ENCODE data around the gene CEND1. TPM values are rescaled to one million over a fixed set of nuclear protein-coding genes. Genes with fewer than 3 reads are reported as not detected.

The CEND1 gene
- total RNA-seq, 1 experiment from 2014 or later: not detected

DNA sequence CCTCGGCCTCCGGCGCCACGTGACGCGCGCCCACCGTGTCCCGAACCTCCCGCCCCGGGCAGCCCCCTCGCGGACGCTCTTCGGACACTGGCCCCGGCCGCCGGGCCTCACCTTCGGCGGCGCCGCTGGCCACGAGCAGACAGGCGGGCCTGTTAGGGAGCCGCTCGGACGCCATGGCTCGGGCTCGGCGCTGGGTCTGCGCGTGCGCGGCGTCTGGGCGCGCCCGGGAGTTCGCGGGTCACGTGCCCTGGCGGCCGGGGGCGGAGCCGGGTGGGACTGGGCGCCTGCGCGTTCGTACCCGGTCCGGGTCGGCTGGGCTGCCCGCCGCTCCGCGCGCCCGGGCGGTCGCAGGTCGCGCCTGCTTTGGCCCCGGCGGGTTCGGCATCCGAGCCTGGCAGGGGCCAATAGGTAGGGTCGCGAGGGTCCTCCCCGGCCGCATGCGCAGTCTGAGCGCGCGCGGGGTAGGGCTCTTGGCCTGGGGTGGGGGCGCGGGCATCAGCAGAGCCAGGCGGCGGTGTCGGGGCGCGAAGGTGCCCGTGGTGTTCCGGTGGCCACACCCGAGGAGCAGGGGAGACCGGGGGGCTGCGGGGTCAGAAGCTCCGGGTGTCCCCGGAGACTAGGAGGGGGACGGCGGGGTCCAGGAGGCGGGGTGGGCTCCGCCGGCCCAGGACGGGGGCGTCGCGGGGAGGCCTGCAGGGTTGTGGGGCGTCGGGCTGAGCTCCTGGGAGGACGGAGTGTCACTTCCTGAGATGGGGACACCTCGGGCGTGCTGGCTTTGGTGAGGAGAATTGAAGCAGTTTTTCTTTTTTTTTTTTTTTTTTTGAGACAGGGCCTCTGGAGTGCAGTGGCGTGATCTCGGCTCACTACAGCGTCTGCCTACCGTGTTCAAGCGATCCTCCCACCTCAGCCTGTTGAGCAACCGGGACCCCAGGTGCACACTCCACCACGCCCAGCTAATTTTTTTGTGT is 12.3 kb downstream of the CEND1 start, which contains the start of gene GATD1:
Gene GATD1 (minus strand): TSS at position 200 of the 968 bp plus-strand sequence. CDS start 25 bp downstream, at position 175.
- DNase-seq (ENCODE audit: low spot score): peak; percentile 79

DNA sequence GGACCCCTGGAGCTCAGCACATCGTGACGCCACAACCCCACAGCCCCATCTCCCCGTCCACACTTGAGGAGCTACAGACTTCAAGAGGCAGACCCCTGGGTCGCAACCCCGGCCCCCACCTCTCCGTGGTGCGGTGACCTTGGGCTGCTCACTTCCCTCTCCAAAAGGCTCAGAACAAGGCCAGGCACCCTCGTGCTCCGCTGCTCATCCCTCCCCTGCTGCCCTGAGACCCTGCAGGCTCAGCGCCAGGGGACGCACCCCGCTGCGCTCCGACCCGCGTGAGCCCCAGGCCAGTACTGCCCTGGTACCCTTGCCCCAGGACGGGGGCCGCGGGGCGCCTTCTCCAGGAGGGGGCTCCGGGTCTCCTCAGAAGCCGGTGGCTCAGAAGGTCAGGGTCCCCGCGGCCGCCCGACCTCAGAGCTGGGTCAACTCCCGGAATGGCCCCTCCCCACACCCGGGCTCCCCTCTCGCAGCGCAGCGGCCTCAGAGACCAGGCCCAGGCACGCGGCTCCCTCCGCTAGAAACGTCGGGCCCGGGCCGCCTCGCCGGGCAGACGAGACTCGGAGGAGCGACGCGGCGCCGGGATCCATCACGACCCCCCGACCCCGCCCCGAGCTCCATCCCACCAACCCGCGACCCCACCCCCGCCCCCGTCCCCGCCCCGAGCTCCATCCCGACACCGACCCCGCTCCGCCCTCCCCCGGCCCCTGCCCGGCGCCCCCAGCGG is 13.2 kb downstream of the CEND1 start:
- DNase-seq (ENCODE audit: low spot score): no peak

DNA sequence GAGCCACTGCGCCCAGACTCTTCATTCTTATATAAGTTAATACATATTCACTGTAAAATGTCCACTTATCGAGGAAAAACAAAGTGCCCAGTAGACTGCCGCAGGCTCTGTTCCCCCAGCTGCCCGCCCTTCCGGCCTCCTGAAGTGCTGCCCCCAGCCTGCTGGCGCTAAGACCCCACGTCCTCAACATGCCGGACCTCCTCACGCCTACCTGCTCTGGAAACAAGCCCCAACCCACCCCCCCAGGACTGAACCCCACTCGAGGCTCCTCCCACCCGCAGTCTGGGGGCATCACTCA is 13.7 kb downstream of the CEND1 start:
- no peak for DNase-seq (ENCODE audit: low spot score)

DNA sequence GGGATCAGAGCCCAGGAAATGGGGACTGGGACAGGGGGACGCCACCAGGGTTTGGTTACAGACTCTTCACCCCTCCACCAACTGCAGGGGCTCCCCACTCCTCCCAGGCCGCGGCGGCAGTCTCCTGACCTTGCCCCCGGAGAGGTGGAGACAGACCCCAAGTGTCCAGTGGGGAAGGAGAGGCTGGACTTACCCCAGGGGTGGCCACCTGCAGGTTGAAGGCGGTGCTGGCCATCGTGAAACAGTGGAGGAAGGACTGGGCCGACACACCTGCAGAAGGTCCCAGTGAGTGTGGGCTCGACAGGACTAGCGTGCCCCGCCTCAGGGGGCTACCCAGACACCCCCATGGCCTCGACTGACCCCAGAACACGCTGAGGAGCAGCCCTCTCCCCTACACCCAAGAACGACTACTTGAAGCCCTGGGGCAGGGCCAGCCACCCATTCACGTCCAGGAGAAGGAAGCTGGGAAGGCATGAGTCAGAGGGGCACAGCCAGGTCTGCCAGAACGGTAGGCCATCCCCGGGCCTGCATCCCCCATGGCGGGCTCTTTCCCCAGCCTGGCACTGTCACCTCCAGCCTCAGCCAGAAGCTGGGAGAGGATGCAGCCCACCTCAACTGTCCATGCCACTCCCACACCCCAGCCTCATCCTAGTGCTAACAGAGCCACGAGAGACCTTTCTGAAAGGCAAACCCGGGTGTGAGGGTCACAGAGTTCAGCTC is 14.9 kb downstream of the CEND1 start:
- no peak for DNase-seq (ENCODE audit: low spot score)

DNA sequence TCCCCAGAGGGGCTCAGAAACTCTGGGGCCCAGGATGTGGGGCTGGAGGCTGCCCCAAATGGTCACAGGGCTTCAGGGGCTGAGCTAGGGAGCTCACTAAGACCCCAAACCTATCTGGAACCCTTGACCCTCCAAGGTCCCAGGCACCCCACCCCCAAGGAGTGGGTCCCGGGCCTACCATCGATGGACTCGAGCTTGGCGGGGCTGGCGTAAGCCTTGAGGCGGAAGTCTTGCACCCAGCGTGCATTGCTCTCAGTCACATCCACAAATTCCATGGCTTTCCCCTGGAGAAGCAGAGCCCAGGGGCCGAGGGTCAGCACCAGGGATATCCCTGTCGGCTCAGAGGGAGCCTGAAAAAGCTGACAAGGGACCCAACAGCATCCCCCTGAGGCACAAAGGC is 16.1 kb downstream of the CEND1 start:
- no peak for DNase-seq (ENCODE audit: low spot score)

- no peak for DNase-seq (ENCODE audit: low spot score)
Observed at GRCh38 chr11:773425-773824, 16.5 kb downstream of the CEND1 start.

DNA sequence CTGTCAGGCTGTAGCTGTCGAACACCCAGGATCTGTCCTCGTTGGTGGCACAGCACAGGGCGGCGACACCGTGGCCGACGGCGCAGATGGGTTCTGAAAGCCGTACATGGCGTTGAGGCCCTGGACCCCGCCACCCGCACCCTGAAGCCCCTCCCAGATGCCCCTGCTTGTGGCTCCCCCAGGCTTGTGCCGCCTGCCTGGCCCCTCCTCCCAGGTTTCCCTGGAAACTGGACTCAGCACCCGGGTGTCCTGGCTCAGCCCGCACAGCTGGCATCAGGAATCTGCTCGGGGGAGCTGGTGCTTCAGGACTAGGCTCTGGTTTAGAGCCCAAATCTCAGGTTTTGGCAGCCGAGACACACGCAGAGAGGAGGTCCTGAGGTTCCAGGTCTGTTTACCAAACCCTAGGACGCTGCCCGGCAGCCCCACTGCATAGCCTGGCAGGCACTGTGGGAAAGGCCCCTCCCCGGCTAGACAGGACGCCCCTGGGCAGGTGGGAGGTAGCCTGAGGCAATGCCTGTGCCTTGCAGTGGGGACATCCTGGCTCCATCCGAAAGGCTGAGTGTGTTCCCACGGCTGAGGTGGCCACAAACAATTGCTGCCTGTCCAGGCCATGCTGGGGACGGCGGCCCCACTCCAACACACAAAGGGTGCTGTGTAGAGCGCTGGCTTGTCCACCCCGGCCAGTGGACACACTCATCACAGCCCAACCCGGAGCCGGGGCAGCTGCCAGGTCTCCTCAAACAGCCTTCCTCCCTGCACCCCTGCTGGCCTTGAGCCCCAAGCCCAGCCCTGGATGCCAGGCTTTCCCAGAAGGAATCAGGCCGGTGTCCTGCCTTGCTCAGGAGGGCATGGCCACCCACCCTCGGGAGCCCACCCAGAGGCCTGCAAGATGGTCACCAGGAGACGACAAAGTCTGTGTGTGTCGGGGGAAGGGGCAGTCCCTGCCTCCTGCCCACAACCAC is 17.2 kb downstream of the CEND1 start:
- DNase-seq (ENCODE audit: low spot score): no peak

GRCh38 chr11:771617-772204 is 18.2 kb downstream of the CEND1 start:
- DNase-seq (ENCODE audit: low spot score): no peak

DNA sequence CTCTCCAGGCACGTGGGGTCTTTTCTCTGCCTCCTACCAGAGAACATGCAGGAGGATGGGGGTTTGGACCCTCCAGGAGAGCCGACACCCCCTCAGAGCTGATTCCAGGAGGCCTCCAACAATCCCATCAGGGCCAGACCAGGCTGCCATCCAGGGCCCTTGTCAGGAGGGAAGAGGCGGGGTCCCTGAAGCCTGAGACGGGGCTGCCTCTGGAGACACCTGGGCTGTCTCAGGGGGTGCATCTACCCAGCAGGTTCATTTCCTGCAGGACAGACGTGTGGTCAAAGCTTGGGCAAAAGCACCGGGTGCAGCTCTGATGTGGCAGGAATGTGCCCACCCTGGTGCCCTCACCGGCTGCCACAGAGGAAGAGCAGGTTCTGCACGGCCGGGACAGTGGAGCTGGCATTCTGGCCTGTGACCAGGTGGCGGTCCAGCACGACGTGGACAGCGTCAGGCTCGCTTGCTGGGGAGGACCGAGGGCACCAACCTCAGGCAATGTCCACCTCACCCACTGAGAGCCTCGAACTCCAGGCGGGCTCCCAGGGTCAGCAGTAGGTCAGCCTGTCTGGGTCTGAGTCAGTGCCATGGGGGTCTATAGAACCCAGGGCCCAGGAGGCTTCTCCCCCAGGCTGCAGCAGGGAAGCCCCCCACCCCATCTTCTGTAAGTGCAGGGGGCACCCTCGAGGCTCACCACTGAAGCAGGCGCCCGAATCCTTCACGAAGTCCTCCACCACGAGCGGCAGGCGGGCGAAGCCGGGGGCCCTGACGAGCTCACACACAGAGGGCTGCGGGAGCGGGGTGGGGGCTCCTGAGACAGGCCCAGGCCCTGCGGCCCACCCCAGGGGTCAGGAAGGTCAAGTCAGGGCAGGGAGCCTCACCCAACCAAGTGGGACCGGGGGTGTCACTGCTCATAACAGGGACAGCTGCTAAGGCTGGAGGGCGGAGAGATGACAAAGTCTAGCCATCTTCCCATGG is 19.0 kb downstream of the CEND1 start:
- DNase-seq (ENCODE audit: low spot score): no peak

GRCh38 chr11:769887-770641 is 19.8 kb downstream of the CEND1 start:
- no peak for DNase-seq (ENCODE audit: low spot score)

GRCh38 chr11:767238-767637 is 22.7 kb downstream of the CEND1 start:
- DNase-seq (ENCODE audit: low spot score): no peak

DNA sequence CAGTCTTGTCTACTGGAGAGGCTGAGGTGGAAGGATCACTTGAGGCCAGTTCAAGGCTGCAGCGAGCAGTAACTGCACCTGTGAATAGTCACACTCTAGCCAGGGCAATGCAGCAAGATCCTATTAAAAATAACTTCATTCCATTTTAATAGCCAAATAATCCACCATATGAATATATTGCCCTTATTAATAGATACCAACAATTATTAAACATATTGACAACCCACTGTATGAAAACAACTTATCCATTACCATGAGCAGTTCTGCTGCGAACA is 23.0 kb downstream of the CEND1 start:
- no peak for DNase-seq (ENCODE audit: low spot score)

DNA sequence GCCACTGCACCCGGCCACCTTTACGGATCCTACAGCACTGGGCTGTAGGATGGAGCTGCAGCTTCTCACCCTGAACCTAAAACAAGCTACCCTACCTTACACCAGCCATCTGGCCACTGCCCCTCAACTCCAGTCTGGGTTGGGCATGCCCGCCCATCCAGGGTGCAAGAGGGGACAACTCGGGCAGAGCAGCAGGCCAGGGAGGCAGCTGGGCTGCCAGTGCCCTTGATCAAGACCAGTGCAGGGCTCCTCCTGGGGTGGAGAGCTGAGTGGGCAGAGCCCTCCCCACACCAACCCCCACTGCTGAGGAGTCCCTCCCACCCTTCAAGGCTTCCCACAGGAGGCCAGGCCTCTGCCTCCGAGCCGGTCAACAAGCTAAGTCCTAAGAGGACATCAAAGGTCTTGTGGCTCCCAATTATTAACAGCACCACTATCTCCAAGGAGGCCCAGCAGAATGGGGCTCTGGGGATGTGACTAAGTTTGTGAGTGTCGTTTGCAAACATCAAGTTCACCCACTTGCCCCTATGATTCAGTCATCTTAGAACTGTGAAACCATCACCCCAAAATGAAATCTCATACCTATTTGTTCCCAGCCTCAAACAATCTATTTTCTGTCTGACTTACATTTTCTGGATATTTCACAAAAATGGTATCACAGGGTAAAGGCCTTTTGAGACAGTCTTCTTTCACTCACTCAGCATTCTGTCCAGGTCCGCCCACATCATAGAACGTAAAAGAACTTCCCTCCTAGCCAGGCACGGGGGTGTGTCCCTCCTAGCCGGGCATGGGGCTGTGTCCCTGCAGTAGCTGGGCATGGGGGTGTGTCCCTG is 23.6 kb downstream of the CEND1 start:
- DNase-seq (ENCODE audit: low spot score): no peak

DNA sequence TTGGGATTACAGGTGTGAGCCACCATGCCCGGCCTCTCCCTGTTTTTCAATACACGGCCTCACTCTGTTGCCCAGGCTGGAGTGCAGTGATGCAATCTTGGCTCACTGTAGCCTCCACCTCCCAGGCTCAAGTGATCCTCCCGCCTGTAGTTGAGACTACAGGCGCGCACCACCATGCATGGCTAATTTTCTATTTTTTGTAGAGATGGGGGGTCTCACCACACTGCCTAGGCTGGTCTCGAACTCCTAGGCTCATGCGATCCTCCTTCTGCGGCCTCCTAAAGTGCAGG is 24.1 kb downstream of the CEND1 start:
- no peak for DNase-seq (ENCODE audit: low spot score)

DNA sequence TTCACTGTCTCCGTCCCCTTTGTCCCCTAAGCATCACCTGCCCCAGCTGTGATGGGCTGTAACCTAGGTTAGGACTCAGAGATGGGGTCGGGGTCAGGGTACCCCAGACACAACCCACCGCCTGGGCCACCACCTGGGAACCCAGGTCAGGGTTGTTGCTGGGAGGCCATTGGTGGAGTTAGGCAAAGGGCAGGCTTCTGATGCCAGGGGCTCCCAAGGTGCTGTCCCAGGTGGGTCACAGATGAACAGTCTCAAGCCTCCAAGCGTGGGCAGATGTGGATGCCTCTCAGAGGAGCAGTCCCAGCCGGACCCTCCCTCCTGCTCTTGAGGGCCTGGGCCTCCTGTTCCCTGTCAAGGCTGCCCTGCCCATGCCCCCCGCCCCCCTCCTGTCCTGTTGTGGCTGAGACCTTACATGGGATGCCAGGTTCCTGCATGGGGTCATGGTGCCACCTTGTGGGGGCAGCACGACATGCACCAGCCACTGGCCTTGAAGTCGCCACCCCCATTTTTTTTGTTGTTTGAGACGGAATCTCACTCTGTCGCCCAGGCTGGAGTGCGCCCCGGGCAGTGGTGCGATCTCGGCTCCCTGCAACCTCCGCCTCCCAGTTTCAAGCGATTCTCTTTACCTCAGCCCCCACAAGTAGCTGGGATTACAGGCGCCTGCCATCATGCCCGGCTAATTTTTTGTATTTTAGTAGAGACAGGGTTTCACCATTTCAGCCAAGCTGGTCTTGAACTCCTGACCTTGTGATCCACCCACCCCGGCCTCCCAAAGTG is 24.7 kb downstream of the CEND1 start:
- peak; percentile 74 for DNase-seq (ENCODE audit: low spot score)

DNA sequence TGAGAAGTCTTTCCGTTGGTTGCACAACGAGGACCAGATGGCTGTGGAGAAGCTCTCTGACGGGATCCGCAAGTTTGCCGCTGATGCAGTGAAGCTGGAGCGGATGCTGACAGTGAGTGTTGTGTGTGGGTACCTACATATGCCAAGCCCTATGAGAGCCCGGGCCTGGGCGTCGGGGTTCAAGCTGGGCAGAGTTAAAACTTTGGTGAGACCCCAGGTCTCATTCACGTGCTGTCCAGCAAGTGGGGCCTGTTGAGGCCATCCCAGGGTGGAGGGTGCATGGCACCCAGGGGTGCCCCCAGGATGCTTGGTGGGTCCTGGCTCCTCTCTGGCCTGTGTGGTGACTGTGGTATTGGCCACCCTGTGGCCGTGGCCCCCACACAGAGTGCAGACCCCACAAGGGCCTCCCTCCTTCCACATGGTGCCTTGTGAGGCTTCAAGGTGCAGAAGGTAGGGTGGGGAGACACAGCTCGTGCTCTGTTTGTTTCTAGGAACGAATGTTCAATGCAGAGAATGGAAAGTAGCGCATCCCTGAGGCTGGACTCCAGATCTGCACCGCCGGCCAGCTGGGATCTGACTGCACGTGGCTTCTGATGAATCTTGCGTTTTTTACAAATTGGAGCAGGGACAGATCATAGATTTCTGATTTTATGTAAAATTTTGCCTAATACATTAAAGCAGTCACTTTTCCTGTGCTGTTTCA is 25.4 kb downstream of the CEND1 start:
- no peak for DNase-seq (ENCODE audit: low spot score)

All from H4 (cell line).